ELR (cell line): Measurements from ENCODE around the gene TBX1.

Experiments
- DNase-seq: peaks from one replicate; pipeline ENCODE4 v3.0.0-alpha.2; 2015; ENCODE audit warnings: low read depth

TBX1 gene

GRCh38 chr22:19815093-19815822 lies 54.7 kb downstream of the TBX1 start:
- no peak for DNase-seq

DNA sequence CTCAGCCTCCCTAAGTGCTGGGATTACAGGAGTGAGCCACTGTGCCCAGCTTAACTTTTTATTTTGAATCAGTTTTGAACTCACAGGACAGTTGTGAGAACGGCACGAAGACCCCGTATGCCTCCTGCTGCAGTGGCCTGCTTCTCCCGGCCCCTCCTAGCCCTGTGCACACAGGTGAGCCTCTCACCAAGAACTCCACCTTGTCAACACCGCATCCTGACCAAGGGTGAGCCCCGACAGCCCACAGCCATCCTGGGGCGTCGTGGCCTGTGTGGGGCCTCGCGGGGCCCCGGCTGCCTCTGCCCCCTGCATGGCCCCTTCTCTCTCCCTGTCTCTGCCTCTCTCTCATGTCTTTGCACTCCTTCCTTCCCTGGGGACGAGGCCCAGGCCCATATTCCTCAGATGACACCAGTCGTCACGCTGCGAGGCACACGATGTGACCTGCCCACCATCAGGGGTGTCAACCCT lies 55.3 kb downstream of the TBX1 start:
- DNase-seq: no peak

GRCh38 chr22:19816372-19817119 lies 56.0 kb downstream of the TBX1 start:
- no peak for DNase-seq
